Measurements from ENCODE around the gene DSG2.

DNA sequence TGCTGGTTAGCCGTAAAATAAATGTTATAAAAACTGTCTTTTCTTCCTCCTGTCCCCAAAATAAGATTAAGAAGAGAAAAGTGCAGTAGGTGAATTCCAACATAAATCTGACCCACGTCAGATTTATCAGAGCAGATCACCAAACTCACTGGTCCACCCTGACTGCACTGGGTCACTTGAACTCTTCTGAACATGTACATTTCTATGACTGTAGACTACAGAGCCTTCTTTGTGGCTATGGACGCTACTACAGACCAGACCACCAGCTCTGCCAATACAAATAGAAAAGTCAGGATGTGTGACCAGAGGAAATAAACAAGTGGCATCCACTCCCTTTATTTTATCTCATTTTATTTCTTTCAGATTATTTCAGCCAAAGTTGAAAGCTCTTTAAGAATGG, 11.6 kb downstream of the DSG2 start:
- no peak for TF ChIP-seq CTCF (IDR thresholded peaks at IDR 0.05)
- TF ChIP-seq ZFX (IDR thresholded peaks at IDR 0.05; ENCODE audit: borderline replicate concordance) = no peak

All from 22Rv1 (cell line).